ENCODE results near the gene TMEM107. TPM values are rescaled to one million over a fixed set of nuclear protein-coding genes. Genes with fewer than 3 reads are reported as not detected.

Gene TMEM107
- total RNA-seq, 1 donor from 2014 or later = 24.6 TPM

GRCh38 chr17:8152112-8152775 lies 23.9 kb downstream of the TMEM107 start, which contains the start of gene PER1:
Gene PER1, minus strand, starts transcription at chr17:8152404. Its CDS starts 1,698 bp downstream, at chr17:8150706.
- DNase-seq (ENCODE audit: low spot score, unreplicated experiment) = peak; percentile 77
- Mint-ChIP-seq H3K27me3 (no peaks in the 10 kb centered on the region), H3K4me1 (ENCODE audit: low read depth) (peaks cover 16% of the 10 kb centered on the region), H3K9me3 (ENCODE audit: low read depth) (no peaks in the 10 kb centered on the region), H3K27ac (peak within 1 kb of the TSS; percentile 97), H3K4me3 (ENCODE audit: low read depth) (peak within 1 kb of the TSS; percentile 82), H3K36me3 (ENCODE audit: insufficient read depth) (peaks cover 1% of the 10 kb centered on the region)
- TF ChIP-seq, protein P1, sequence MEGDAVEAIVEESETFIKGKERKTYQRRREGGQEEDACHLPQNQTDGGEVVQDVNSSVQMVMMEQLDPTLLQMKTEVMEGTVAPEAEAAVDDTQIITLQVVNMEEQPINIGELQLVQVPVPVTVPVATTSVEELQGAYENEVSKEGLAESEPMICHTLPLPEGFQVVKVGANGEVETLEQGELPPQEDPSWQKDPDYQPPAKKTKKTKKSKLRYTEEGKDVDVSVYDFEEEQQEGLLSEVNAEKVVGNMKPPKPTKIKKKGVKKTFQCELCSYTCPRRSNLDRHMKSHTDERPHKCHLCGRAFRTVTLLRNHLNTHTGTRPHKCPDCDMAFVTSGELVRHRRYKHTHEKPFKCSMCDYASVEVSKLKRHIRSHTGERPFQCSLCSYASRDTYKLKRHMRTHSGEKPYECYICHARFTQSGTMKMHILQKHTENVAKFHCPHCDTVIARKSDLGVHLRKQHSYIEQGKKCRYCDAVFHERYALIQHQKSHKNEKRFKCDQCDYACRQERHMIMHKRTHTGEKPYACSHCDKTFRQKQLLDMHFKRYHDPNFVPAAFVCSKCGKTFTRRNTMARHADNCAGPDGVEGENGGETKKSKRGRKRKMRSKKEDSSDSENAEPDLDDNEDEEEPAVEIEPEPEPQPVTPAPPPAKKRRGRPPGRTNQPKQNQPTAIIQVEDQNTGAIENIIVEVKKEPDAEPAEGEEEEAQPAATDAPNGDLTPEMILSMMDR (IDR thresholded peaks at IDR 0.05; ENCODE audit: unreplicated experiment) = no peak

- TF ChIP-seq, protein P1 (IDR thresholded peaks at IDR 0.05; ENCODE audit: unreplicated experiment) = no peak
- peaks cover 5% of the 10 kb centered on the region for H3K36me3 Mint-ChIP-seq (ENCODE audit: insufficient read depth)
- H3K4me3 Mint-ChIP-seq (ENCODE audit: low read depth) = peak overlapping the region; percentile 82
- H3K27ac Mint-ChIP-seq = peak overlapping the region; percentile 97
- no peaks in the 10 kb centered on the region for H3K27me3 Mint-ChIP-seq
- peaks cover 16% of the 10 kb centered on the region for H3K4me1 Mint-ChIP-seq (ENCODE audit: low read depth)
- DNase-seq (ENCODE audit: low spot score, unreplicated experiment) = no peak
- H3K9me3 Mint-ChIP-seq (ENCODE audit: low read depth) = no peaks in the 10 kb centered on the region
Measured at GRCh38 chr17:8151641-8152111, 24.5 kb downstream of the TMEM107 start.

GRCh38 chr17:8151120-8151640 lies 25.0 kb downstream of the TMEM107 start:
- peak overlapping the region; percentile 82 for H3K4me3 Mint-ChIP-seq (ENCODE audit: low read depth)

DNA sequence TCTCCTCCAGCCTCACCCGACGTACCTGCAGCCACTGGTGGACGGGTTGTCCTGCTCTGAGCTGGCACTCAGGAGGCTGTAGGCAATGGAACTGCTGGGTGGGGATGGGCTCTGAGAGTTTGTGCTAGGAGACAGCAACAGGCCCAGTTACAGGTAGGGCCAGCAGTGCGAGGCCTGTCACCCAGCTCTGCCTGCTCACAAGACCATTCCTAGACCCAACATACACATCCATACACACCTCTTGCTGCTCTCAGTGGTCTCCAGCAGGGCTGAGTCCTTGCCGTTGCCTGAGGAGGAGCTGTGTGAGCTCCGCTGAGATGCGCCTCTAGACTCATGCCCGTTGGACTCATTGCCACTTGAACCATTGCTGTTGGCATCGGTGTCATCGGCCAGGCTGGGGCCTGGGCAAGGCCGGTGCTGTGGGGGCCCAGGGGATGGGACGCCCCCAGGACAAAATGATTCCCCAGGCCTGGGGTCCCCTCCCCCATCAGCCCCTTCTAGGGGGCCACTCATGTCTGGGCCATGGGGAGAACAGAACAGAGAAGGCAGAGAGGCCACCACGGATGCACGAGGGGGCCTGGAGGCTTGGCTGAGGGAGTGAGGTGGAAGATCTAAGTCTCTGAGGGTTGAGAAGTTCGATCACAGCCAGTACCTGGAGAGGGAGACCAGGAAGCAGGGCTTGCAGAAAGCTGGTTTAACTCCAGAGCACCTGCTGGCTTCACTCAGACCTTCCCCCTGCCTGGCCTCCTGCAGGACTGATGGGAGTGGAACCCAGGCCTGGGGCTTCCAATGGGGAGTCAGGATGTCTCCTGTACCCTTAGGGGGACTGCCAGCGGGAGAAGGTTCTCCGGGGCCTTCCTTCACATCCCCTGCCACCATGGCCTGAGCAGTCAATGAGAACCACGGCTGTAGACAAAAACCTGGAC lies 25.7 kb downstream of the TMEM107 start:
- H3K9me3 Mint-ChIP-seq (ENCODE audit: low read depth) = no peaks in the 10 kb centered on the region
- peak overlapping the region; percentile 82 for H3K4me3 Mint-ChIP-seq (ENCODE audit: low read depth)

More at GRCh38 chr17:8151120-8151640, 25.0 kb downstream of the TMEM107 start:
- Mint-ChIP-seq H3K27me3 (no peaks in the 10 kb centered on the region), H3K36me3 (ENCODE audit: insufficient read depth) (peaks cover 9% of the 10 kb centered on the region), H3K9me3 (ENCODE audit: low read depth) (no peaks in the 10 kb centered on the region), H3K4me1 (ENCODE audit: low read depth) (peaks cover 16% of the 10 kb centered on the region), H3K27ac (peak overlapping the region; percentile 97)
- DNase-seq (ENCODE audit: low spot score, unreplicated experiment) = peak; percentile 47
- TF ChIP-seq, protein P1 (IDR thresholded peaks at IDR 0.05; ENCODE audit: unreplicated experiment) = no peak

More for the DNA sequence above, 25.7 kb downstream of the TMEM107 start:
- peaks cover 16% of the 10 kb centered on the region for H3K4me1 Mint-ChIP-seq (ENCODE audit: low read depth)
- H3K27me3 Mint-ChIP-seq = no peaks in the 10 kb centered on the region
- peaks cover 12% of the 10 kb centered on the region for H3K36me3 Mint-ChIP-seq (ENCODE audit: insufficient read depth)
- no peak for DNase-seq (ENCODE audit: low spot score, unreplicated experiment)
- H3K27ac Mint-ChIP-seq = no peak overlapping the region
- TF ChIP-seq, protein P1 (IDR thresholded peaks at IDR 0.05; ENCODE audit: unreplicated experiment) = no peak

All from progenitor cell of endocrine pancreas (in vitro differentiated cells).